ENCODE results near the gene ACOXL.
"Not testable (repeated sequence)": the region's sequence is repeated elsewhere in the genome, so short reads cannot be mapped to it uniquely, and the experiment has no call there.

The ACOXL gene

DNA sequence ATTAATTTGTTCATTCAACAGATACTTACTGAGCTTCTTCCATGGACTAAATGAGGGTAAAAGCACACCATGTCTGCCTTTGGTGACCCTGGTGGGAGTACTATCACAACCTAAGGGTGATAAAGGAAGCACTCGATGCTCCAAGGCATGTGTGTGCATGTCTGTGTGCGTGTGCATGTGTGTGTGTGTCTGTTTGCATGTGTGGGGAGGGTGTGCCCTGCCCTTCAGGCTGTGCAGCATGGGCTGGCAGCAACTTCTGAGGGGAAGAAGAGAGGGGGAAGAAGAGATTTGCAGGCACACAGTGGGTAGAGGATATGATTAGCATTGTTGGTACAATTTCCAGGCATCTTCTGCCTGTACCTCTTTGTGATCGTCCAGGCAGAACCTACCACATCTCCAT, 121.6 kb downstream of the ACOXL start:
- DNase-seq, result no peak

DNA sequence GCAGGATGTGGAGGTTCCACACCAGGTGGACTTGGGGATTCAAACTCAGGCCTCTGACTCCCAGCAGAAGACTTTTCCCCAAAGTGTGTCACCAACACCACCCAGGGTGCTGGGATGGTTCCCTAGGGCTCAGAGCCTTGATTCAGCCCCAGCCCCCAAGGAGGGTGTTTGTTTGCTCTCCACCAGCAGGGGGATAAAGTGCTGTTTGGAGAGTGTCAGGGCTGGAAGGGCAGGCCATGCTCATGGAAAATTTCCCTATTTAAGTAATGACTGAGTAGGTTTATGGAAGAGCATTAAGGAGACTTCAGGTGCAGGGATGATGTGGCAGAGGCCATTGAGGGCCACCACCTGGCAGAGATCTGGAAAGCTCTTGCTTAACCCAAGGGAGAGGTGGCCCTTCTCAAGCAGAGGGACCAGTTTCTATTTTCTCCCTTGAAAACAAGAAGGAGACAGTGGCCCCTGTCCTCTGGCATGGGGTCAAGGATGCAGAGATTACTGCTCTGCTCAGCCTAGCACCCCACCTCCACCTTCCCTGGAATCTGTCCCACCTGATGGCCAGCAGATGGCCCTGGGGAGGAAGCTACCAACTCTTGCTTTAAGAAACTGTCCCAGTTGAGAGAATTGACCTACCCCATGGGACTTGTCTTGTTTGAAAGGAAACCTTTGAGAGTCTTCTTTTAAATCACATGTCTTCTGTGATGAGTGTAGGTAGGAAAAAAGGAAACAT, 122.1 kb downstream of the ACOXL start:
- no peak for DNase-seq

DNA sequence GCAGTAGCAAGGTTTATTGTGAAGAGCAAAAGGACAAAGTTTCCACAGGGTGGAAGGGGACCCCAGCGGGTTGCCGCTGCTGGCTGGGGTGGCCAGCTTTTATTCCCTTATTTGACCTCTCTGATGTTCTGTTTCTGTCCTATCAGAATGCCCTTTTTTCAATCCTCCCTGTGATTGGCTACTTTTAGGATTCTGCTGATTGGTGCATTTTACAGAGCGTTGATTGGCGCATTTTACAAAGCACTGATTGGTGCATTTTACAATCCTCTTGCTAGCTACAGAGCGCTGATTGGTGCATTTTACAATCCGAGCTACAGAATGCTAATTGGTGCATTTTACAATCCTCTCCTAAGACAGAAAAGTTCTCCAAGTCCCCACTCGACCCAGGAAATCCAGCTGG, 123.5 kb downstream of the ACOXL start:
- not testable (repeated sequence) for DNase-seq

DNA sequence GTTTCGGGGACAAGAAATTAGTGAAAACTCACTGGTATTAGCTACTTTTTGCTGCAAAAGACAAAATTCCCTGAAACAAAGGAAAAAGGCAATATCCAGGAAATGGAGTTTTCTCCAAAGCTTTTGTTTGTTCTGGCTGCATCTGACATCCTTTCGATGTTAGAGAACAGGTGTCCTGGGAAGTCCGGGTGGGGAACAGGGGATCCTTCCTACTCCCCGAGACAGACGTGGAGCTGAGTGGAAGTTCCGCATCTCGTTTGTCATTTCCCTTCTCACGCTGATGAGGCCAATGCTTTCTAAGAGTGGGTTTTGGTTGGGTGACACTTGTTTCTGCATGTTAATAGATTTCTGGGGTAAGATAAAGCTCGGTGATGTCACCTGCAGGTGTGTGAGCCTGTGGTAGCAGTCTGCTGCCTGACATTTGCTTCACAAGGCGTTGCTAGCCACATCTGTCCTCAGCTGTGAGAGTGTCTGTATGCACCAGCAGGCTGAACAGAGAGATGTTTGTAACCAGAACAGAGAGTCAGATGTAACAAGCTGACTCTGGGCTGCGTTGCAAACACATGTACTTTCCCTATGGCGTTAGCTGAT, 125.9 kb downstream of the ACOXL start:
- peak in 30 of 51 donors; percentile 3 to 78 (median 35) for DNase-seq

DNA sequence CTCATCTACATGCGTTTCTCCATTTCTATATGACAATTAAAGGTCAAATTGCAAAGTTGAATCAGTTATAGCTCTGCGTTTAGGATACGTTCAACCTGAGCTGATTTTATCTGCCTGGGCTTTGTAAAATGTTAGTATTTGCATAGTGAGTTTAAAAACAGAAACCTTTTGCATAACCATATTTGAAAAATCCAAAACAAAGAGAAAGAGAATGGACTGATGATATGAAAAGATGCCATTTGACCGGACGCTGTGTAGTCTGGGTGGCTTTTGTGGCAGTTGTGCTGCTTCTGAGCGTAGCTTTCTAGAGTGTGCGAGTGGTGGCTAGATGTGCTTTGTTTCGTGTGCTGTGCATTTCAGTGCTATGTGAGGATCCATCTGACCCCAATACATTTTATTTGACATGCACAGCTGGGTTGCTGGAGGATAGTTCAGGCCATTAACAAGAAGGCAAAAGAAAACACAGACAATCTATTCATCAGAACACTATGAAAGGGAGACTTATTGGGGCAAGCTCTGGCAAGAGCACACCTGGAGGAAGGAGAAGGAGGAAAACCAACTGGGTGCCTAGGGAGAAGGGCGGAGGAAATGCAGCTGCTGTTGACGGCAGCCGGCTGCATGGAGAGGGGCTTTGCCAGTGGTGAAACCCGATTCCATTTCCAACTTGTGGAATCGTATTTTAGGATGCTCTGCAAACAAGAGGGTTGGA, 126.8 kb downstream of the ACOXL start:
- peak in 1 of 51 donors; percentile 25 for DNase-seq

DNA sequence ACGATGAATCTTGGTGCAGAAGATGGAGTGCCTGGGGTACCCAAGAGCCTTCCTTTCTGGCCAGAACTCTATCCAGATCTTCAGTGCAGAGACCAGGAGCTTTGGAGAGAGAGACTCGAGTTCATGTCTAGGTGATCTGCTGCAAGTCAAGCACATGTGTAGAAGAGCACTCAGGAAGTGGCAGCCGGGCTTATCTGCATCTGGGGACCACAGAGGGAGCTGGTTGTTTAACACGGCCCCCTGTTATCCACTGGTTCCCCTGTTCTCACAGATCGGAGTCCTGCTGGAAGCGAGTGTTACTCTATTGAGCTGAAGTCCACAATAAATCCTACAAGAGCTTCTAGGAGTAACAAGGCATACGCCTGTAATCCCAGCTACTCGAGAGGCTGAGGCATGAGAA, 128.3 kb downstream of the ACOXL start:
- no peak for DNase-seq

DNA sequence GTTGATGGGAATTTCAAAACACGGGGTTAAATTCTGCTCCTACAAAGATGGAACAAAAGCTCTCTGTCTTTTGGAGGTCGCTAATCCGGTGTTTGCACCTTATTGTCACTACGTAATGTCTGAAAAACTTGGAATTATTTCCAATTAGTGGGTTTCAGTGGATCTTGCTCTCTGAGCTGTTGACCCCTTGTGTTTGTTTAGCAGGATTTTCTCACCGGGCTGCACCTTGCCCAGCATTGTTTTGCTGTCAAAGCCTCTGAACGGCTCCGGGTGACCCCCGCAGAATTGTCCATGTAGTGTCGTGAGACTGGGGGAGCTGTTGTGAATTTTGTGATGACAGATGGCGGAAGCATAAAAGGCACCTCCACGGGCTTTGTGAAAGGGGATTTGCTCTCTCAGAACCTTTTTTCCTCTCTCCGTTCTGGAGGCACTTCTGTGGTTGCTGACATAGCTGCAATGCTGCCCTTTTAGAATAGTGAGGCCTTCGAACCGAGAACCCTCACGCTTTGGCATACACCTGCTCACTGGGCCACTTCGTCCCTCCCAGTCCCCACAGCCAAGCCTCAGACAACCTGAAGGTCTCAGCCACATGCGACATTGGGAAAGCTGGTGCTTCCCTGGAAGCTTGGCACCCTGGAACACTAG, 129.4 kb downstream of the ACOXL start:
- DNase-seq, result no peak

DNA sequence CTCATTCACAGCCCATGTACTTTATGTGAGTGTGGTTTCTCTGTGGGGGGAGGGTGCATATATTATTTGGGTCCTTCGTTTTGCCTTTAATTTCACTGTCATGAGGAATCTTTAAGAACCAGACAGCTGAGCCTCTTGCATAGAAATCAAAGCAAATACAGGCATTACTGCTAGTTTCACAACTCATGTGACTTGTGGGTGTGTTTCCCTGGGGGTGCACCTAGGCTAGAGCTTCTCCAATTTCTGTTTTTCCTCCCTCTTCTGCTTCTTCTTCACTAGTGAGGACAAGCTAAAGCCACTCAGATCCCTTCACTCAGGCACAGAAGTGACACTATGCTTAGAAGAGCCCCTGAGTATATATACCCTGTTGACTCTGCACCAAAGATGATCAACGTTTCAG, 131.4 kb downstream of the ACOXL start:
- no peak for DNase-seq

DNA sequence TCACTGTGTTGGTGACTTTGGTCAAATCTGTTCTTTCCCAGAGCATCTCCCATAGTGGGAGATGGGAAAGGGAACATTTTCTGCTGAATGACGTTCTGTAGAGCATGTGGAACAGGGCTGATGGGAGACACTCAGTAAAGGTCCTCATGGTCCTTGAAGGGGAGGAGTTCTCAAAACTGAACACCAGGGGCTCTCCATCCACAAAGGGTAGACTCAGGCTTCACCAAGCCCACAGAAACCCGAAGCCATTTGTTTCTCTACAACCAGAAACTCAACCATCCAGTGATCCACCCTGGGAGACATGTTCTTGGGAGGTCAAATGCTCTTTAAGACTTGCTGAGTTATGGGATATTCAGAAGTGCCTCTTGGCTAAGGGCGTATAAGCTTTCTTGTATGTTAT, 131.8 kb downstream of the ACOXL start:
- DNase-seq, result no peak

DNA sequence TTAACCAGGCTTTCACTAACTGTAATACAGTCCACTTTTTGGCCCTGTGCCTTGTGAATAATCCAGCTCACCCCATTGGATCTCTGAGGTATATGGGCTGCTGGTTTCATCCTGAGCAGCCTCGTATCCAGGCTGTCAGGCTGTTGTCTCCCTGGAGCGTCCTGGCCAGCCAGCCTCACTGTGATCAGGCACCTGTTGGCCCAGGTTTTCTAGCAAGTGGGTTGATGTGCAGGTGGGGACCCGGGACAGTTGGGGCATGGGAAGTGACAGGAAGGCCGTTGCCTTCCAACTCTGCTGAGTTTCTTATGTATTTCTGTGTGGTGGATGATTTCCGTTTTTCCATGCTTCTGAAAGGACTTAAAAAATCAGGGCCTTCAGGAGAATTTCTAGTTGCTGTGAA, 132.4 kb downstream of the ACOXL start:
- DNase-seq, result no peak

DNA sequence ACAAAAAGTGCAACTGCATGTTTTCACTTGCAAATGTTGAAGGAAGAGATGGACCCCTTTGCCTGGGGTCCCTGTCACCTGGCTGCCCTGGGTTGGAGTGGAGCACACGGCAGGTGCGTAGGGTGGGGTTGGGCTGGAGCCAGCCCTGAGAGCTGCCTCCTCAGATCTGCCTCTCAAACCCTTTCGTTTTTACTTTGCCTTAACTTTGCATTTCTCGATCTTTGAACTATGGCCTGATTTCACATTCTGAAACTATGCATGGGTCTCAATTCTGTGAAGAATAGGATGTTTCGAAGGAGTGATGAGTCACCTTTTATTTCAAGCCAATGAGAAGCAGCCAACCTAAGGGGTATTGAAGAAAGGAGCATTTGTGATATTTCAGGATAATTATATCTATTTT, 132.8 kb downstream of the ACOXL start:
- no peak for DNase-seq

DNA sequence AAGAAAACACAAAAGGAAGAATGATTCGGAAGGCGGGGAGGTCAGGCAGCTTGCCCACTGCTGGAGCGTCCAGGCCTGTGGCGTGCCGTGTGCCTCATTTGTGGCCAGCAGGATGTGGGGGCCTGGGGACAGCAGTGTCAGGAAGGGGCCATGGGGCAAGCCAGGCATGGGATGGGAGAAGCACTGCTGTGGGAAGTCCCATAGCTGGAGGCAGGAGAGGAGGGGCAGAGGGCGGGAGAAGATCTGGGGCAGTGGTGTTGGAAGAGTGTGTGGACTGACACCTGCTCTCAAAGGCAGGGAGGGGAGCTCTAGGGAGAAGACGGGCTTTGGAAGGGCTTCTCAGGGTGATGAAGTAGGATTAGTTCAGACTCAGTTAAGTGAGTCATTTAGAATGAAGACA, 133.7 kb downstream of the ACOXL start:
- DNase-seq, result no peak

DNA sequence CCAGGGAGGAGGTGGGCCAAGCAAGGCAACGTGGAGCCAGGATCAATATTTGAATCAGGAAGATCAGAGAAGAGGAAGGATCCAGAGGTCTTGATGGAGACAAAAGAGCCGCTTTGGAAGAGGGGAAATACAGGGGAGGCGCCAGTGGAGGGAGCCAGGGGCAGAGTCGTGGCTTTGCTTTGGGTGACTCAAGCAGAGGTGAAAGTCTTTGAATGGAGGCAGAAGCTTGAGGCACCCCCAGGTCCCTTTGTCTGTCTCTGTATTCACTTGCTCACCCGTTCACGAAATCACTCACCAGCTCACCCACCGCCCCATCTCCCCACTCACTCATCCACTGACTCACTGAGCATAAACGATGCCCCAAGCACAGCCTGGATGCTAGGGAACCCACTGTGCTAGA, 134.1 kb downstream of the ACOXL start:
- DNase-seq, result no peak

DNA sequence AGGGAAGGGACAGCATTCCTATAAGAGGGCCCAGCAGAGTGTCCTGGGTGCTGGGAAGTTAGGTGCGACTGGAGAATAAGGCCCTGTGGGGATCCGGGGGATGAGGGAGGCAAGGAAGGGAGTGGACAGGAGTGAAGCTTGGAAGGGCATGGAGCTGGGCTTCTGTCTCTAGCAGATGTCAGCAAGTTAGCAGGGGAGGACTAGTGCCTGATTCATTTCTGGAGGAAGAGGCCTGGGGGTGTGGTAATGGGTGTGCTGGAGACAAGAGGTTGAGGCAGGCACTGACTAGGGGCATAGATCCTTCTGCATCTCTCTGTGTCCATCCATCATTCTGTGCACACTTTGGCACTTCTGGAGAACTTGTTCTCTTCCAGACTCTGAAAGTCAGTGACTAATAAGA, 134.7 kb downstream of the ACOXL start:
- DNase-seq, result no peak

DNA sequence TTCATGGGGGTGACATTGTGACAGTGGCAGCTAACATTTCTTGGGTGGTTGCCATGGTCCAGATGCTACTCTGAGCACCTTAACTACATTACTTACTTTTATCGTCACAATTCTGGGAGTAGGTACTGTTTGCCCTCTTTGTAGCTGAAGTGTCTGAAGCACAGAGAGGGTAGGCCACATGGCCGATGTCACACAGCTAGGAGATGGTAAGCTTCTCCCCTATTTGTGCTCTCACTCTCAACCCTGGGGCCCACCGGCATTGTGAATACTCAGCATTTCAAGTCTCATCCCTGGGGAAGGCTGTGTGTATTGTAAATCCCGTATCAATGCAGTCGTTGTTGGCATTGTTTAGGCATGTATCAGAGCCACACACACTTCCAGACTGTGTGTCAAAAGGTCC, 136.6 kb downstream of the ACOXL start:
- DNase-seq, result no peak

DNA sequence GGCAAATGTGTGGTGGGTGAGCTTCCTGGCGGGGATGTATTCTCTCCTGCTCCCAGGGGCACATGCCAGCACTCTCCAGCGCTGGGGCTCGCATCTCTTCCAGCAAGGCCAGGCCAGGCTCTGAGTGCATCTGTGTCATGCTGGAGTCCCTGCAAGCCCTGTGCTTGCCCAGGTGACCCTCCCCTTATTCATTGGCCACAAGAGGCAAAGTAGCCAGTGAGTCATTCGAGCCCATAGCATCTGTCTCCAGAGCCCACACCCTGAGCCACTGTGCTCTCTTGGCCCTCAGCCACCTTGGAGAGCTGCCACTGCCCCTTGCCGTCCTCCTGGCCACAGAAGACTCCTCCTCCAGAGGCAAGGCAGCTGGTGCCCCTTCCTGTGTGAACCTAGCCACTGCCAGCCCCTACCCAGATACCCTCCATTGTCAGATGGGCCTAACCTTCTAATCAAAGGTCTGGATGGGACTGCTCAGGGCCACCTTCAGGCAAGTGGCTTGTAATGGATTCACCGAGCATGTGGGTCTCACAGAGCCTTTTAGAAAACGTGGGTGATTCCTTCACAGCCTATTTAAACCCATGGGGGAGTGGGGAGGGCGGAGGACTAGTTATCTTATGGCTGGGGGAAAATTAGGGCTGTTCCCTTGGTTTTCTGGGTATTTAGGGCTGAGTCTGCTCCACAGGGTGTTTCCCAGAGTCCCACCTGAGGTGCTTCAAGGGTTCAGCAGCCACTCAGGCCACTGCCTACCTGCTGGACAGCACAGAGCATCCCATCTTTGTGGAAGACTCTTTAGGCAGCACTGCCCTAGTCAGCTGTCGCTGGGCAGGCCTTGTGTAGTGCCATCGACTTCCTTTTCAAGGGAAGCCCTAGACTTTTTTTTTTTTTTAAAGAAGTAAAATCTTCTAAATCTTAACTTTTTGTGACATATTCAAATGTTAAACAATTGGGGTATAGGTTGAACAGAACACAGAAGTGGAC, 137.4 kb downstream of the ACOXL start:
- DNase-seq, result peak in 2 of 51 donors; percentile 13 to 29

DNA sequence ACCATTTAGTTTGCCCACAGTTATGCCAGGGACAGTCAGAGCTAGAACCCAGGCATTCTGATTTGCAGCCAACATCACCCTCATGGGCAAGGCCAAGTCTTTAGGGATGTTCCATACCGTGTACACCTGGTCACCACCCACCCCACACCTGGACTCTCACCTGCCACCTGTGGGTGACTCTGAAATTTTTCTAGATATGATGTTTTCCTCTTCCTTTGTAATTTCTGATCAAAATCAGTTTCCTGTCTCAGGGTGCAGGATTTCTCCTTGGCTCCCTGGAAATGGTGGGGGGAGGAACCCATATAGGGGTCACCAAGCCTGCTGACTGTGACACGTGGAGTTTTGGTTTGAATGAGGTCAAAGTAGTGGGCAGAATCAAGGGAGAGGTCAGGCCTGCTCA, 138.2 kb downstream of the ACOXL start:
- DNase-seq, result no peak

DNA sequence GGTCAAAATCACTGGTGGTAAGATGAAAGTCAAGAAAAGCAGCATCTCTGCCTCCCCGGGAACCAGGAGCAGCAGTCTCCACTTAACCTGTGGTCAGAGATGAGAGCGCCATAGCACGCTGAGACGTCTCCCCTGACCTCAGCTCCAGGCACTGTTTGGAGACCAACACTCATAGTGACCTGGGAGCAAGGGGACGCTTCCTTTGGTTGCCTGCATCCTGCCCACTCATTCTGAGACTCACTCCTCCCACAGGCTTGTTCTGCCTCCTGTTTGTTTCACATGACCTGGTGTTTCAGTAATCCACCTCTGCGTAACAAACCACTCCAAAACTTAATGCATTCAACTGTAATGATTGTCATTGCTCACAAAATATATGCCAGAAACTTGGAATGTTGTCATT, 139.3 kb downstream of the ACOXL start:
- no peak for DNase-seq

DNA sequence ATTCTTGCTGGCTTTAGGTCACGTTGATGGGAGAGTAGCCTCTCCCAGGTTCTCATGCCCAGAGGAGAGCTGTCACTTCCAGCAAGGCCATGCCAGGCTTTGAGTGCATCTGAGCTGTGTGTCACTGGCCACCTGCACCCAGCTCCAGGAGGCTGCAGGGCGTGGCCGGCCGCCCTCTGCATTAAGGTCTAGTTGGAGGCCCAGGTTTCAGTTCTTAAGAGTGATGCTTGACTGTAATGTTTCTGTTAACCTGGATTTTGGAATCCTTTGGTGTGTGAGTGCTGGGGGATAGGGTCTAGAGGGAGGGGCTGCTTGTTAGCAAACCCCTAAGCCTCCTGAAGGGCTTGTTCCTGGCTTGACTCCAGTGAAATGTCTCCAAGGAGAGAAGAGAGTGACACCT, 140.1 kb downstream of the ACOXL start:
- no peak for DNase-seq

DNA sequence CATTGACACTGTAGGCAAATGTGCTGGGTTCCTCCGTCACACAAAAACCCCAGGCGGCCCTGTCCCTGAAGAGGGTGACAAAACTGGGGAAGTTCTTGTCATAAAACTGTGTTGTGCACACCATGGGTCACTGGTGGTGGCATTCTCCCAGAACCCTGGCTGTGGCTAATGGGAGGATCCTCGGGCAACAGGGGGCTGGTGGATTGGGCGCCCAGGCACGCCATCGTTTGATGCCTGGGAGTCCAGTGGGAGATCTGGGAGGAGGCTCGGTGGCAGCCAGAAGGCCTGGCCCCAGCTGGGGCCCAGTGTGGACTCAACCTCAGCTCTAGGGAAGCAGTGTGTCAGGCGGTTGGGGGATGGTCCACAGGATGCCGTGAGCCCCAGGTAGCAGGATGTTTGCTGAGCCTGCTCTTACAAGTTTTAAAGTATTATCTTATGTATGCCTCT, 140.7 kb downstream of the ACOXL start:
- DNase-seq, result no peak
